ENCODE data around the gene GPR78. TPM values are rescaled to one million over a fixed set of nuclear protein-coding genes. Genes with fewer than 3 reads are reported as not detected.

Gene GPR78
- total RNA-seq, 1 donor from 2014 or later = 0.16 TPM

DNA sequence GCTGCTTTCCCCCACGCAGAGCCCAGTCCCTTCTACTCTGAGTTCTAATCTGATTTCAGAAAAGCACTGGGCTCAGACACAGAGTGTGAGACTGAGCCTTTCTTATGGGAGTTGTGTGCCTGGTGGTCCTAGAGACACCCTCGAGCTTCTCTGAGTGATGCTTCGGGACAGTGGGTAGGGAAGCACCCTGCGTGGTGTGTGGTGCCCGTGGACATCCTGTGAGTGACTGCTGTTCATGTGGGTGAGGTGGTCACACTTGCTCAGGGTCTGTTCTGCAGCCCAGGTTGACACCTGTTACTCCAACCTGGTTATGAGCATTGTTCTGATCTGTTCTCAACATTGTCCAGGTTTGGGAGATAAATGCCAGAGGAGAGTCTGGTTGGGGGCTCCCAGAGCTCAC, 6.1 kb downstream of the GPR78 start:
- peaks cover 90% of the 10 kb centered on the region for H3K27me3 Mint-ChIP-seq (ENCODE audit: low read depth, unreplicated experiment)
- no peaks in the 10 kb centered on the region for H3K4me1 Mint-ChIP-seq (ENCODE audit: low read depth, unreplicated experiment)
- TF ChIP-seq EZH2 (IDR thresholded peaks at IDR 0.05; ENCODE audit: insufficient read depth, low read length) (no peak), CTCF (IDR thresholded peaks at IDR 0.05; ENCODE audit: insufficient read depth, low read depth, low read length) (no peak)
- Histone ChIP-seq H3K4me1 (ENCODE audit: insufficient read depth, low read length) (peaks cover 3% of the 10 kb centered on the region), H3K9me3 (ENCODE audit: insufficient read depth, low read depth, low read length) (no peaks in the 10 kb centered on the region), H3K36me3 (ENCODE audit: insufficient read depth, low read length) (no peaks in the 10 kb centered on the region), H4K20me1 (ENCODE audit: insufficient read depth, low read length) (peaks cover 3% of the 10 kb centered on the region), H3K9ac (ENCODE audit: low read length) (no peak overlapping the region), H3K4me2 (ENCODE audit: low read length) (no peak overlapping the region), H2AFZ (ENCODE audit: low read depth, low read length) (no peak overlapping the region), H3K79me2 (ENCODE audit: insufficient read depth, low read length) (no peaks in the 10 kb centered on the region), H3K4me3 (ENCODE audit: insufficient read depth, low read depth, low read length) (no peak overlapping the region), H3K27me3 (ENCODE audit: insufficient read depth, low read length) (peaks cover 45% of the 10 kb centered on the region), H3K27ac (ENCODE audit: low read depth, low read length) (no peak overlapping the region)
- H3K4me3 Mint-ChIP-seq (ENCODE audit: unreplicated experiment) = no peak overlapping the region
- no peak overlapping the region for H3K27ac Mint-ChIP-seq (ENCODE audit: unreplicated experiment)
- DNase-seq (ENCODE audit: low read depth) = no peak
- H3K36me3 Mint-ChIP-seq (ENCODE audit: low read depth, unreplicated experiment) = no peaks in the 10 kb centered on the region
- FAIRE-seq = no peak
- H3K9me3 Mint-ChIP-seq (ENCODE audit: unreplicated experiment) = no peaks in the 10 kb centered on the region

GRCh38 chr4:8586671-8587468, 6.7 kb downstream of the GPR78 start:
- Histone ChIP-seq H3K27ac (ENCODE audit: low read depth, low read length) (no peak overlapping the region), H3K4me2 (ENCODE audit: low read length) (no peak overlapping the region), H3K4me1 (ENCODE audit: insufficient read depth, low read length) (peaks cover 3% of the 10 kb centered on the region), H2AFZ (ENCODE audit: low read depth, low read length) (no peak overlapping the region), H3K9me3 (ENCODE audit: insufficient read depth, low read depth, low read length) (no peaks in the 10 kb centered on the region), H3K4me3 (ENCODE audit: insufficient read depth, low read depth, low read length) (no peak overlapping the region), H3K27me3 (ENCODE audit: insufficient read depth, low read length) (peaks cover 51% of the 10 kb centered on the region), H4K20me1 (ENCODE audit: insufficient read depth, low read length) (peaks cover 3% of the 10 kb centered on the region), H3K79me2 (ENCODE audit: insufficient read depth, low read length) (no peaks in the 10 kb centered on the region), H3K9ac (ENCODE audit: low read length) (no peak overlapping the region), H3K36me3 (ENCODE audit: insufficient read depth, low read length) (no peaks in the 10 kb centered on the region)
- DNase-seq (ENCODE audit: low read depth) = no peak
- TF ChIP-seq EZH2 (IDR thresholded peaks at IDR 0.05; ENCODE audit: insufficient read depth, low read length) = no peak
- TF ChIP-seq CTCF (IDR thresholded peaks at IDR 0.05; ENCODE audit: insufficient read depth, low read depth, low read length) = no peak
- no peak overlapping the region for H3K4me3 Mint-ChIP-seq (ENCODE audit: unreplicated experiment)
- H3K4me1 Mint-ChIP-seq (ENCODE audit: low read depth, unreplicated experiment) = no peaks in the 10 kb centered on the region
- no peak for FAIRE-seq
- no peaks in the 10 kb centered on the region for H3K36me3 Mint-ChIP-seq (ENCODE audit: low read depth, unreplicated experiment)
- H3K9me3 Mint-ChIP-seq (ENCODE audit: unreplicated experiment) = no peaks in the 10 kb centered on the region
- H3K27ac Mint-ChIP-seq (ENCODE audit: unreplicated experiment) = no peak overlapping the region
- H3K27me3 Mint-ChIP-seq (ENCODE audit: low read depth, unreplicated experiment) = peaks cover 92% of the 10 kb centered on the region
